GM12873 (cell line): ENCODE measurements around the gene KDM1B.

ENCODE experiments used
- CTCF ChIP-seq: IDR thresholded peaks from 2 replicates; pipeline ENCODE4 v1.5.1; 2012; ENCODE audit warnings: low read depth, mild to moderate bottlenecking, moderate library complexity, low read length, control low read depth; ENCODE audit not compliant: insufficient read depth; ENCODE audit errors: missing control alignments

KDM1B gene

GRCh38 chr6:18269253-18269652 lies 114.0 kb downstream of the KDM1B start:
- TF ChIP-seq CTCF, result no peak

GRCh38 chr6:18269717-18270116 lies 114.5 kb downstream of the KDM1B start:
- no peak for TF ChIP-seq CTCF

GRCh38 chr6:18270216-18270615 lies 115.0 kb downstream of the KDM1B start:
- TF ChIP-seq CTCF, result no peak
